Stimulated activated naive CD4-positive, alpha-beta T cell (primary cell): ENCODE data around the gene EVL.
"Not testable (repeated sequence)": the region's sequence is repeated elsewhere in the genome, so short reads cannot be mapped to it uniquely, and the experiment has no call there.

Experiments
- DNase-seq, 6 experiments: peaks; one replicate each; lab custom pipeline; 2025; lab: John Stamatoyannopoulos, UW

The EVL gene

GRCh38 chr14:100038065-100038464 is 27.2 kb upstream of the EVL start:
- DNase-seq, result no peak

- no peak for DNase-seq
These were observed 25.3 kb upstream of the EVL start for GRCh38 chr14:100039903-100040302.

GRCh38 chr14:100041271-100041670 is 24.0 kb upstream of the EVL start:
- DNase-seq, result no peak

GRCh38 chr14:100042286-100042685 is 22.9 kb upstream of the EVL start:
- DNase-seq, result no peak

- DNase-seq, result no peak
These were observed 19.4 kb upstream of the EVL start for GRCh38 chr14:100045642-100046344.

- DNase-seq, result no peak
These were observed 17.6 kb upstream of the EVL start for GRCh38 chr14:100047600-100047999.

- DNase-seq, result no peak
These were observed 16.4 kb upstream of the EVL start for GRCh38 chr14:100048786-100049185.

GRCh38 chr14:100049220-100049619 is 16.0 kb upstream of the EVL start:
- no peak for DNase-seq

GRCh38 chr14:100051103-100051502 is 14.1 kb upstream of the EVL start:
- DNase-seq, result no peak

- DNase-seq, result no peak
These were observed 13.7 kb upstream of the EVL start for GRCh38 chr14:100051543-100051942.

- no peak for DNase-seq
These were observed 12.4 kb upstream of the EVL start for GRCh38 chr14:100052819-100053218.

GRCh38 chr14:100054316-100055075 is 10.7 kb upstream of the EVL start:
- DNase-seq, result no peak

GRCh38 chr14:100056431-100056830 is 8.8 kb upstream of the EVL start:
- no peak for DNase-seq

- peak in 4 of 6 experiments; percentile 23 to 70 (median 54) for DNase-seq
These were observed 8.0 kb upstream of the EVL start for GRCh38 chr14:100056964-100057795.

GRCh38 chr14:100058777-100059437 is 6.3 kb upstream of the EVL start:
- no peak for DNase-seq

- DNase-seq, result no peak
These were observed 5.8 kb upstream of the EVL start for GRCh38 chr14:100059438-100059781.

- peak in 3 of 6 experiments; percentile 47 to 63 (median 63) for DNase-seq
These were observed 4.5 kb upstream of the EVL start for GRCh38 chr14:100060760-100061159.

GRCh38 chr14:100062590-100062989 is 2.6 kb upstream of the EVL start:
- no peak for DNase-seq

GRCh38 chr14:100063314-100063941 is 1.8 kb upstream of the EVL start:
- DNase-seq, result no peak

GRCh38 chr14:100064335-100065092 is 708 bp upstream of the EVL start:
- DNase-seq, result not testable (repeated sequence)
